HUES6 (cell line): Measurements from ENCODE around the gene HOXB8.
A peak's percentile ranks its signal among the peaks of the same experiment; 100 is the strongest.

Experiments used
- H3K27ac ChIP-seq: 2 replicates; pipeline ENCODE4 v1.7.0; 2013; ENCODE audit warnings: low read depth, mild to moderate bottlenecking, low read length, inconsistent platforms
- H3K27me3 ChIP-seq: 2 replicates; pipeline ENCODE4 v1.6.1; 2013; ENCODE audit warnings: low read length; ENCODE audit not compliant: control insufficient read depth, insufficient read depth
- H3K36me3 ChIP-seq: 2 replicates; pipeline ENCODE4 v1.6.1; 2013; ENCODE audit warnings: low read length; ENCODE audit not compliant: control insufficient read depth, insufficient read depth
- H3K4me1 ChIP-seq: 2 replicates; pipeline ENCODE4 v1.6.1; 2013; ENCODE audit warnings: low read length; ENCODE audit not compliant: control insufficient read depth, insufficient read depth
- H3K4me3 ChIP-seq: 2 replicates; pipeline ENCODE4 v1.5.1; 2013; ENCODE audit warnings: low read depth, low read length
- H3K9ac ChIP-seq: one replicate; pipeline ENCODE4 v1.6.1; 2013; ENCODE audit warnings: mild to moderate bottlenecking, low read length
- H3K9me3 ChIP-seq: 2 replicates; pipeline ENCODE4 v1.6.1; 2013; ENCODE audit warnings: low read depth, low read length; ENCODE audit not compliant: control insufficient read depth, insufficient read depth

The HOXB8 gene

GRCh38 chr17:48605991-48606891 lies 8.9 kb downstream of the HOXB8 start:
- Histone ChIP-seq H3K27ac (no peak overlapping the region), H3K27me3 (peaks cover 100% of the 10 kb centered on the region), H3K4me1 (peaks cover 13% of the 10 kb centered on the region), H3K36me3 (no peaks in the 10 kb centered on the region), H3K9ac (peak overlapping the region; percentile 87), H3K9me3 (no peaks in the 10 kb centered on the region), H3K4me3 (no peak overlapping the region; the same call in 1 of the 2 replicates)

GRCh38 chr17:48605409-48605919 lies 9.6 kb downstream of the HOXB8 start:
- Histone ChIP-seq H3K4me1 (peaks cover 16% of the 10 kb centered on the region), H3K4me3 (peak overlapping the region; percentile 48; the same call in 1 of the 2 replicates), H3K36me3 (no peaks in the 10 kb centered on the region), H3K27me3 (peaks cover 100% of the 10 kb centered on the region), H3K9ac (peak overlapping the region; percentile 87), H3K9me3 (no peaks in the 10 kb centered on the region), H3K27ac (no peak overlapping the region)

- Histone ChIP-seq H3K9me3 (no peaks in the 10 kb centered on the region), H3K4me1 (peaks cover 16% of the 10 kb centered on the region), H3K36me3 (no peaks in the 10 kb centered on the region), H3K4me3 (peak within 1 kb of the TSS; percentile 48; the same call in 1 of the 2 replicates), H3K27ac (no peak within 1 kb of the TSS; the same call in 1 of the 2 replicates), H3K9ac (peak within 1 kb of the TSS; percentile 87), H3K27me3 (peaks cover 100% of the 10 kb centered on the region)
Measured at GRCh38 chr17:48604770-48605329, 10.2 kb downstream of the HOXB8 start, which contains the start of gene HOXB6. TSS of gene HOXB6 (minus strand) at chr17:48604986. CDS start at chr17:48598150, 6,836 bp downstream.

GRCh38 chr17:48603959-48604769 lies 10.9 kb downstream of the HOXB8 start:
- H3K4me3 ChIP-seq = peak overlapping the region; percentile 48; the same call in 1 of the 2 replicates
- no peaks in the 10 kb centered on the region for H3K36me3 ChIP-seq
- H3K27ac ChIP-seq = no peak overlapping the region; the same call in 1 of the 2 replicates
- peak overlapping the region; percentile 87 for H3K9ac ChIP-seq
- H3K9me3 ChIP-seq = no peaks in the 10 kb centered on the region
- peaks cover 12% of the 10 kb centered on the region; the same call in 1 of the 2 replicates for H3K4me1 ChIP-seq
- peaks cover 100% of the 10 kb centered on the region for H3K27me3 ChIP-seq

- peak overlapping the region; percentile 13; the same call in 1 of the 2 replicates for H3K27ac ChIP-seq
- peak overlapping the region; percentile 48; the same call in 1 of the 2 replicates for H3K4me3 ChIP-seq
Measured at GRCh38 chr17:48601539-48602425, 13.3 kb downstream of the HOXB8 start.

GRCh38 chr17:48601207-48601538 lies 13.9 kb downstream of the HOXB8 start:
- no peaks in the 10 kb centered on the region for H3K36me3 ChIP-seq
- peaks cover 34% of the 10 kb centered on the region for H3K4me1 ChIP-seq
- peak overlapping the region; percentile 87 for H3K9ac ChIP-seq
- no peaks in the 10 kb centered on the region for H3K9me3 ChIP-seq
- no peak overlapping the region; the same call in 1 of the 2 replicates for H3K27ac ChIP-seq
- H3K4me3 ChIP-seq = peak overlapping the region; percentile 40; the same call in 1 of the 2 replicates
- peaks cover 100% of the 10 kb centered on the region for H3K27me3 ChIP-seq

More at GRCh38 chr17:48601539-48602425, 13.3 kb downstream of the HOXB8 start:
- no peaks in the 10 kb centered on the region for H3K36me3 ChIP-seq
- H3K9me3 ChIP-seq = no peaks in the 10 kb centered on the region
- peak overlapping the region; percentile 87 for H3K9ac ChIP-seq
- H3K4me1 ChIP-seq = peaks cover 27% of the 10 kb centered on the region
- H3K27me3 ChIP-seq = peaks cover 100% of the 10 kb centered on the region

GRCh38 chr17:48600244-48601098 lies 14.6 kb downstream of the HOXB8 start:
- Histone ChIP-seq H3K4me1 (peaks cover 38% of the 10 kb centered on the region), H3K36me3 (no peaks in the 10 kb centered on the region; the same call in 1 of the 2 replicates), H3K9me3 (no peaks in the 10 kb centered on the region), H3K4me3 (peak overlapping the region; percentile 57; the same call in 1 of the 2 replicates), H3K27ac (no peak overlapping the region; the same call in 1 of the 2 replicates), H3K27me3 (peaks cover 100% of the 10 kb centered on the region), H3K9ac (peak overlapping the region; percentile 87)

GRCh38 chr17:48599354-48599753 lies 15.7 kb downstream of the HOXB8 start:
- Histone ChIP-seq H3K36me3 (no peaks in the 10 kb centered on the region; the same call in 1 of the 2 replicates), H3K4me3 (peak overlapping the region; percentile 57; the same call in 1 of the 2 replicates), H3K27me3 (peaks cover 100% of the 10 kb centered on the region), H3K9me3 (no peaks in the 10 kb centered on the region), H3K9ac (peak overlapping the region; percentile 87), H3K27ac (no peak overlapping the region; the same call in 1 of the 2 replicates), H3K4me1 (peaks cover 46% of the 10 kb centered on the region)

- Histone ChIP-seq H3K27ac (no peak overlapping the region; the same call in 1 of the 2 replicates), H3K9ac (peak overlapping the region; percentile 87), H3K9me3 (no peaks in the 10 kb centered on the region), H3K36me3 (no peaks in the 10 kb centered on the region; the same call in 1 of the 2 replicates), H3K4me1 (peaks cover 50% of the 10 kb centered on the region), H3K4me3 (peak overlapping the region; percentile 57; the same call in 1 of the 2 replicates), H3K27me3 (peaks cover 100% of the 10 kb centered on the region)
Measured at GRCh38 chr17:48598736-48599135, 16.4 kb downstream of the HOXB8 start.
